Hematopoietic multipotent progenitor cell treated with erythropoietin and hydrocortisone succinate and interleukin-3 and kit ligand, for 17 days (in vitro differentiated cells): Measurements from ENCODE around the gene ANXA3.
"Not testable (repeated sequence)": the region's sequence is repeated elsewhere in the genome, so short reads cannot be mapped to it uniquely, and the experiment has no call there.

Source experiments
- DNase-seq: peaks from one replicate; pipeline ENCODE4 v3.0.0-alpha.2; 2015; ENCODE audit warnings: low spot score

ANXA3 gene

GRCh38 chr4:78551420-78552351, at the start of gene ANXA3:
Gene ANXA3 (plus strand): TSS chr4:78551770. CDS start chr4:78554474, 2,704 bp downstream.
- DNase-seq: no peak

- not testable (repeated sequence) for DNase-seq
Observed at GRCh38 chr4:78506260-78506659, 45.3 kb upstream of the ANXA3 start.

GRCh38 chr4:78509043-78509442, 42.5 kb upstream of the ANXA3 start:
- DNase-seq: no peak

GRCh38 chr4:78510108-78510507, 41.5 kb upstream of the ANXA3 start:
- DNase-seq: no peak

- no peak for DNase-seq
Observed at GRCh38 chr4:78510681-78511080, 40.9 kb upstream of the ANXA3 start.

- no peak for DNase-seq
Observed at GRCh38 chr4:78512357-78512920, 39.1 kb upstream of the ANXA3 start.

GRCh38 chr4:78513411-78513975, 38.1 kb upstream of the ANXA3 start:
- DNase-seq: no peak

GRCh38 chr4:78517050-78517652, 34.4 kb upstream of the ANXA3 start:
- no peak for DNase-seq

GRCh38 chr4:78518561-78518960, 33.0 kb upstream of the ANXA3 start:
- no peak for DNase-seq

- no peak for DNase-seq
Observed at GRCh38 chr4:78519962-78520361, 31.6 kb upstream of the ANXA3 start.

- no peak for DNase-seq
Observed at GRCh38 chr4:78520808-78521226, 30.8 kb upstream of the ANXA3 start.

- no peak for DNase-seq
Observed at GRCh38 chr4:78524009-78524408, 27.6 kb upstream of the ANXA3 start.

- DNase-seq: no peak
Observed at GRCh38 chr4:78525559-78525958, 26.0 kb upstream of the ANXA3 start.

- no peak for DNase-seq
Observed at GRCh38 chr4:78527103-78527502, 24.5 kb upstream of the ANXA3 start.

GRCh38 chr4:78527555-78527954, 24.0 kb upstream of the ANXA3 start:
- DNase-seq: no peak

- no peak for DNase-seq
Observed at GRCh38 chr4:78528327-78528726, 23.2 kb upstream of the ANXA3 start.

GRCh38 chr4:78529569-78530209, 21.9 kb upstream of the ANXA3 start:
- no peak for DNase-seq

- no peak for DNase-seq
Observed at GRCh38 chr4:78532046-78532445, 19.5 kb upstream of the ANXA3 start.

GRCh38 chr4:78533854-78534253, 17.7 kb upstream of the ANXA3 start:
- no peak for DNase-seq

GRCh38 chr4:78534286-78534955, 17.1 kb upstream of the ANXA3 start:
- DNase-seq: no peak

GRCh38 chr4:78542373-78542772, 9.2 kb upstream of the ANXA3 start:
- DNase-seq: no peak
